GM12873 (cell line): ENCODE data around the gene KIFAP3.

Source experiments
- CTCF ChIP-seq: IDR thresholded peaks from 2 replicates; pipeline ENCODE4 v1.5.1; 2012; ENCODE audit warnings: low read depth, mild to moderate bottlenecking, moderate library complexity, low read length, control low read depth; ENCODE audit not compliant: insufficient read depth; ENCODE audit errors: missing control alignments

The KIFAP3 gene

GRCh38 chr1:170085091-170085490 lies 10.6 kb upstream of the KIFAP3 start:
- no peak for TF ChIP-seq CTCF

- no peak for TF ChIP-seq CTCF
Observed at GRCh38 chr1:170078610-170079189, 4.2 kb upstream of the KIFAP3 start.

- TF ChIP-seq CTCF, result no peak
Observed at GRCh38 chr1:170077926-170078325, 3.4 kb upstream of the KIFAP3 start.

GRCh38 chr1:170076199-170076598 lies 1.7 kb upstream of the KIFAP3 start:
- TF ChIP-seq CTCF, result no peak

- TF ChIP-seq CTCF, result no peak
Observed at GRCh38 chr1:170075186-170075585, 691 bp upstream of the KIFAP3 start.

GRCh38 chr1:170073893-170074249 lies 624 bp downstream of the KIFAP3 start:
- no peak for TF ChIP-seq CTCF

GRCh38 chr1:170071378-170071777 lies 3.1 kb downstream of the KIFAP3 start:
- no peak for TF ChIP-seq CTCF
